HG02938 (cell line): ENCODE results near the gene GNG2.

ENCODE experiments used
- ATAC-seq: cut with Tn5 transposase; IDR thresholded peaks from one replicate; pipeline ENCODE4 v1.9.1; 2021; ENCODE audit warnings: mild to moderate bottlenecking, moderate library complexity; ENCODE audit not compliant: unreplicated experiment

GNG2 gene

GRCh38 chr14:51989293-51990234 lies 129.2 kb downstream of the GNG2 start, which contains the start of gene RTRAF:
RTRAF (plus strand) TSS chr14:51989546; CDS start chr14:51989640, 94 bp downstream.
- ATAC-seq = peak; percentile 90

DNA sequence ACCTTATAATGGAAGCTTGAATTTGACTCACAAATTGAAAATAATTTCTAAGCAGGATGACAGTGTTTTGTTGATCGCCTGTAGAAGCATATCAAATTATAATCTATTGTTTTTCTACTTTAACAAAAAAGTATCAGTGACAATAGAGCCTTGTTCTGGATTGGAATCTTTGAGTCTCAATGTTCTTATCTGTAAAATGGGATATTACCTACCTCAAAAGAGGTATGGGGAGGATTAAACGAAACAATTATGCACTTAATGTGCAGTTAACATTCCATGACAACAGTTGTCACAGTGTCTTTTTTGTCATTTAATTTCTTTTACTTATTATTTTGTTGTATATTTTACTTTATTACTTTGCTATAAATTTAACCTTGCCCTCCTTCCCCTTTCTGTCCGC lies 130.1 kb downstream of the GNG2 start:
- no peak for ATAC-seq

DNA sequence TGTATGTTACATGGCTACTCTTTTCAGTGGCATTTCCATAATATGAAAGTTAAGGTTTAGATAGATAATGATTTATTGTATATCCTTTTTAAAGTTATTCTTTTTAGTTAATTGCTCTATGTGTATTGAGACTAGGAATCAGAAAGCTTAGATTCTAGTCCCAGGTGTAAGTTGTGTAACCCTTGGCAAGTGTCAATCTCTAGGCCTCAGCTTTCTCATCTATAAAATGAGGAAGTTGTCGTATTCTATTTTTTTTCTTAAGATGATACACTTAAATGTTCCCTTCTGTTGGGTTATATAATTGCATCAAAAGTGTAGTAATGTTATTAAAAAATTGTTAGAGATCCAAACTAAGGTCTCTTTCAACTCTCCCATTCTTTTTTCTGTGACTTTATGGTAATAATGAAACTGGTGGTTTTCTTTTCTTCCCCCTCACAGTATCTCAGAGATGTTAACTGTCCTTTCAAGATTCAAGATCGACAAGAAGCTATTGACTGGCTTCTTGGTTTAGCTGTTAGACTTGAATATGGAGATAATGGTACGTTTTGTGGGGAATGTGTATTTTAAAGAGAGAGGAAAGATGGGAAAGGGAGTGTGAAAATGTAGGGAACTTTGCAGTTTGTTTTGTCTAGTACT lies 133.0 kb downstream of the GNG2 start:
- ATAC-seq = no peak

DNA sequence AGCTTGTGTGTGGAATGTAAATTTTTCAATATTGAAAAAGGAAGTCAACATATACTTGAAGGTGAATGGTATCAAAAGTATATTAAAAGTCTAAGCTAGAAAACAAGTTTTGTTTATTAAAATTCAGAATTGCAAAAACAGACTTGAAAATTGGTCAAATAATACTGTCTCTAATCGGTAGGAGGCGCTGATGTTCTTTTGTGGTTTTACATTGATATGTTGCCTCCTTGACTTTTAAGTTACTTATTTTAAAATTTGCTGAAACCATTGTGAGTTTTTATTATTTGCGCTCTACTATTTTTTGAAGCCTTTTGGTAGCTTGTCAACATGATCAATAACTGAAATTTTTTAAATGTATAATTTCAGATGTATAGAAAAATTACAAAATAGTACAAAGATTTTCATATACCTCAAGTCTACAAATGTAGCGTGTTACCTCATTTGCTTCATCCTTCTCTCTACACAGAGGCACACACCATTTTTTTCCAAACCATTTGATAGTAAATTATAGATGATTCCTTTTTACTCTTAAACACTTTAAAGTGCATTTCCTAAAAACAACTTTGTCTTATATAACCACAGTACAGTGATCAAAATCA lies 135.8 kb downstream of the GNG2 start:
- no peak for ATAC-seq

DNA sequence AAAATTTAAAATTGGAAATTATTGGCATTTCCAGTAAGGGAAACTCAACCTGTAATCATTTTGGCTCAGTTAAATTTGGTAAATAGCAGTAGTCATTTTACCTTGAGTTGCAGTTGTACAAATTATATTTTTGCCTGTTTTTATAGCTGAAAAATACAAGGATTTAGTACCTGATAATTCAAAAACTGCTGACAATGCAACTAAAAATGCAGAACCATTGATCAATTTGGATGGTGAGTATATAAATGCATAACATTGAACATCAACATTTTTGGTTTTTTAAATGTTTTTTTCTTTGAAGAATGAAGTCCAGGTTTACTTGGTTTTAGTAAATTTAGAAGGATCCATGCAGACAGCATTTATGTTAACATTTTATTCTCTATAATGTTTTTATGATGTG lies 137.9 kb downstream of the GNG2 start:
- no peak for ATAC-seq

- ATAC-seq = no peak
Measured at GRCh38 chr14:51999084-51999483, 138.7 kb downstream of the GNG2 start.

DNA sequence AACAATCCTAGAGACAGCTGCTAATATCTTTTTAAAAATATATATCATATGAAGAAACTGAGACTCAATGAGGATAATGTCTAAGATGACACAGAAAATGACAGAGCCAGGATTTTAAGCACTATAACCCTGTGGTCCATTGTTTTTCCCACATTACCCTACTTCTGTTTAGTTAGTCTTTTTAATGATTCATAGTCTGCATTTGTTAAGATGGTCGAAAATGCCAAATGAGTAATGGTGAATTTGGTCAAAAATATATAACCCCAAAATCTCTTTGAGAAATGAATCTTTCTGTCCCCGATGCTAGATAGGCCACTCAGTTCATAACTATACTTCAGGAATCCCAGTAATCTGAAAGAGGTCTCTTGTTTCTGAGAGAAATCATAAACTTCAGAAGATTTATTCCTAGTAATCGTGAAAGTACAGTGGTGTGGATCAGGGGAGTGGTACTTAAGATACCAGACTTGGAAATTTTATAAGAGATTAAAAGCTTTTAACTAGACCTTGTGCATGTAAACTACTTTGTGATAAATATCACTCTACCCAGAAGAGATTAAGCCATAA lies 139.7 kb downstream of the GNG2 start:
- no peak for ATAC-seq

DNA sequence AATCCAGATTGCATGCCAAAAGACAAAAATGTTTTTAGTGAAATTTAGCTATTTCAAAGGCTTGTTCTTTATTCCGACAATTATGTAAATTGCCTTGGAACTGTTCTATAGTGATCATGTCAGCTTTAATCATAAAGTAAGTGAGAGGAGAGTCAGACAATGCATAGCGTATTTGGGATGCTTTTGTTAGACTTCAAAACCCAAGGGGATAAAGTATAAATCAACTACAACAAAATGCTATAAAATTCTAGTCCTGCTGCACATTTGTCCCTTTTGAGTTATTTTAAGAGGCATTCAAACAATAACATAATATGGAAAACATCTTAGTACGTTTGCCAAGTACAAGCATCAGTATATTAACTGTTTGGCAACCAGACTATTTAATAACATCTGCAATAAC lies 140.3 kb downstream of the GNG2 start:
- ATAC-seq = no peak

DNA sequence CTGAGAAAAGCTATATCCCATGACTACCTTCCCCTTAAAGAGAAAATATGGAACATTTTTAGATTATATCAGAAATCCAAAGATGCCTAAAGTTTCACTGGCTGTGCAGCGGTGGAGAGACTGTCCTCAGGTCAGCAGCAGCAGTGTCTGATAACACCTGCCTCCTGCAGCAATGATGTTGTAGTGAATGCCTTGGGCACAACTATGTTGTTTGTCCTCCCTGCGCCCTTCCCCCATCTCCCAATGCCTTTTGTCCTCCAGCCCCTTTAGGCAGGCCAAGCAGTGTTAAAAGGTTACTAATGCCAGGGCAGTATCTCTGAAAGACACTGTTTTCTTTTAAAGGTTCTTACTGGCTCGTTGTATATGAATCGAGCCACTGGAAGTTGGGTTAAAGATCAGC lies 142.1 kb downstream of the GNG2 start:
- ATAC-seq = no peak

- no peak for ATAC-seq
Measured at GRCh38 chr14:52003324-52003723, 142.9 kb downstream of the GNG2 start.

GRCh38 chr14:52005625-52006024 lies 145.2 kb downstream of the GNG2 start:
- ATAC-seq = no peak

DNA sequence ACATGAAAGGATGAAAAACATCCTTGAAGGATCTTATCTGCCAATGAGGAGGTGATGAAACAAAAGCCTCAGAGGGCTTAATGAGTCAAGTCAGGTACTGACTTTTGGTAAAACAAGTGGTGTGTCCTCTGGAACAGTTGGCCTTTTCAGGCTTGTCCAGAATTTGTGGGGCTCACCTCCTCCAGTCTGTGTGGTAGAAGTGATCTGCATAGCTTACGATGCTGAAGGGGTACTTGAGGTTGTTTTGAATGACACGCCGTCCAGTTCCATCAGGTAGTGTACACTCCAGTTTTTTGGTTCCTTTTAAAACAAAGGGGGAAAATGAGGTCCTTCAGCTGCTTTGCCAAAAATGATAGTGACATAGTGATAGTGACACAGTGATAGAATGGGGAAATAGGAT lies 145.9 kb downstream of the GNG2 start:
- ATAC-seq = no peak

- ATAC-seq = no peak
Measured at GRCh38 chr14:52007211-52007610, 146.8 kb downstream of the GNG2 start.

GRCh38 chr14:52007637-52008036 lies 147.2 kb downstream of the GNG2 start:
- ATAC-seq = no peak

DNA sequence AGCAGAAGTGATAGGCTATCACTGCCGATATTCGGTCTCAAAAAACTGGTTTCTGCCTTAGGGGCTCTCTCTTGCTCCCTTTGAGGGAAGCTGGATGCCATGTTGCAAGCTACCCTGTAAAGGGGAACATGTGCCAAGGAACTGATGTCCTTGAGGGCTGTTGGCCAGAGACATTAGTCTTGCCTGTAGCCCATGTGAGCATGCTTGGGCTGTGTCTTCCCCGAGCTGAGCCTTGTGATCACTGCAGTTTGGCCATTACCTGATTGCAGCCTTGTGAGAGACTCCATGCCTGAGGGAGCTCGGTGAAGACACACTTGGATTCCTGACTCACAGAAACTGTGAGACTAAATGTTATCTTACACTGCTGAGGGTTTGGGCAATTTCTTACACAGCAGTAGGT lies 147.7 kb downstream of the GNG2 start:
- ATAC-seq = no peak

DNA sequence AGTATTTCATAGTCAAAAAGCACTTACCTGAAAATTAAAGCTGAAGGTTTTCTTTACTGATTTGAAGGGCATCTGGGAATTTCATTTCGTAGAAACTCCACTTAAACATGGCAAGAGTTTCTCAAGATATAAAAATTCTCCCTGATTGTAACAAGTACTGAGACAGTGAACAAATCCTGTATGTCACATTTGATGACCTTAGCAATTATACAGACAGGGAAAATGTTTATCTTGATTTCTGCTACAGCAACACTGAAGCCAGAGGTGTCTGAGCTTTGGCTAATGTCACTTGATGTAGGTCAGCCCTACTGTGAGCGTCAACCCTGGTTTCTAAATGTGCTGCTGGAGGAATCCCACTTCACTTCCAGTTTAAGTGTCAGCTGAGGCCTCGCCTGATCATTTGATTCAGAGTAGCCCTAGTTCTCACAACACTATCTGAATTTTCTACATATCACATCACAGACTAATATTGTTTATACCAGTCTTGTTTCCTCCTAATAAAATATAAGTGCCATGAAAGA lies 149.8 kb downstream of the GNG2 start:
- ATAC-seq = no peak

DNA sequence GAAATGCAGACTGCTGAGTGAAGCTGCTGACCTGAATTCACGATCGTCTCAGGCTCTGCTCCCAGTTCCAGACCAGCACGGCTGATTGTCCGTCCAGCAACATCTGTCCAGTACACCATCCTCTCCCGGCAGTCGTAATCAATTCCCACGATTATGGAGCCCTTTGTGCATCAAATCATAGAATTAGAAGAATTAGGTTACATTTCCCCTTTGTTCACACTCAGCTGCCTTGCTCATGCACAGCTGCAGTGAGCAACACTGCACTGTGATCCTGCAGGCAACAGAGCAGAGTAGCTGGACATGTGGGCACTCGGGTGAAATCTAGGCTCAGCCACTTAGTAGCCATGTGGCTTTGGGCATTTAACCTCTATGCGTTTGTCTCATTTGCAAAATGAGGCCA lies 151.1 kb downstream of the GNG2 start:
- no peak for ATAC-seq

GRCh38 chr14:52012635-52013034 lies 152.2 kb downstream of the GNG2 start:
- ATAC-seq = no peak

DNA sequence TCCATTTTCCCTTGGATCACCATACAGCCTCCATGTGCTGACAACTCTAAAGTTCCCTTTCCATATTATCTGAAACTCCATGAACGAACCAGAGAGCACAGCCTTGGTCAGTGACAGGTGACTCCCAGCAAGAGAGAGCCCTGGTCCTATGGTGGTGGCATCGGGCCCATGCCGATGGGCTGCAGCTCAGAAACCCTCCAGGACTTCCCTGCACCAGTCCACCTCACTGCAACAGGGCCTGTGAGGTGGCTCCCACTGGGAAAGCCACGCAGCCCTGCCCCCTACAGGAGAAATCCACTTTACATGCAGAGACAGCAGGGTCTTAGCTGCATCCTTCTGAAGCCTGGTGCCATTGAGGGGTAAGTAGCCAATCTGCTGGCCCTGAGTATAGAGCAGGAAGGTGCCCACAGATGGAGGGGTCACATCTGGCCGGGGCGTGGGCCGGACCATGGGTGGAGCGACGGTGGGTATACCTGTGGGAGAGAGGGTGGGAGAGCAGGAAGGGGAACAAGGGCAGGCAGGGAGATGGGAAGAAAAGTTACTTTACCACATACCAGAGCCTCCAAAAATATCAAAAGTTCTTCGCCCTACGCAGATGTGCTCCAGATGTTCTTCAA lies 153.7 kb downstream of the GNG2 start:
- ATAC-seq = no peak

DNA sequence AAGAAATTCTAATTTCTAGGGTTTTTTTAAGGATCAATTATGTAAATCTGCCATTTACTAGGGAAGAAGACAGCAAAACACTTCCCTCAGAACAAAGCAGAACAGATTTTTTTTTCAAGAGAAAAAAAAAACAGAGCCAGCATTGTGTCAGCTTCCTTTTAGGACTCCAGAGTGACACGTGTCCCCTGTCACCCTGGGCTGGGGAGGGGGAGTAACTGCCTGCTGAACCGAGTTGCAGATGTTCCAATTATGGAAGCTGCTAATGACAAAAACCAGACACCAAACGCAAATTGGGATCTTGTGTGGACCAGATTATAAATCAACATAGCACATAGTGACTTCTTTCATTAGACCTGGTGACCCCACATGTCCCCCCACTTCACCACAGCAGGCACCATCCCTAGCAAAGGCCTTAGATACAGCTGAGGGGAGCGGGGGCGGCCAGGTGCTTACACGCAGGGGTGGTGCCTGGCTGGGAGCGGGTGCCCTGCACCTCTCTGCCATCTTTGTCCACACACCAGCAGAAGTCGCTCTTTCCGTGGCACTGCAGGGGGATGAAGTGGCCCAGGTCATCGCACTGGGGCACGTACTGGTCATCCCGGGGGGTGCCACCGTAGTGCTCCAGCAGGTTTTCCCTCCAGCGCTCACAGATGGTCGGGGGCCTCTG lies 154.3 kb downstream of the GNG2 start:
- no peak for ATAC-seq
